HepG2 (cell line): ENCODE results near the gene MYPN. TPM values are rescaled to one million over a fixed set of nuclear protein-coding genes. Genes with fewer than 3 reads are reported as not detected.

Source experiments
- ATAC-seq: fragments of 200-7000 bp; cut with Tn5 transposase; 3 replicates; pipeline ENCODE4 v1.9.1; 2020; ENCODE audit warnings: mild to moderate bottlenecking, moderate library complexity
- BruUV-seq: library from RNA; stranded (reverse); fragments of 400-500 nt; replicated peaks from 2 replicates; lab custom pipeline; 2021; lab: Mats Ljungman, UMichigan
- CTCF ChIA-PET: fragments of 300-600 bp; formaldehyde crosslinking; extraction: SDS; loops from one replicate; lab custom pipeline; 2021; ENCODE audit warnings: low total read pairs, inconsistent platforms, low intra/inter-chr PET ratio; lab: Yijun Ruan, JAX
- POLR2A ChIA-PET: fragments of 350-600 bp; sonication (Branson Sonifier 250); formaldehyde crosslinking; loops from one replicate; lab custom pipeline; 2020; ENCODE audit warnings: antibody characterized with exemption, inconsistent platforms; lab: Yijun Ruan, JAX
- DNase-seq: peaks from one replicate; pipeline ENCODE4 v3.0.0-alpha.2; 2015; ENCODE audit warnings: low spot score
- FAIRE-seq: peaks from 3 replicates; lab custom pipeline; 2011; peaks lifted over from hg19 to GRCh38; lab: Jason Lieb, UNC
- H2AFZ ChIP-seq: one replicate; pipeline ENCODE4 v1.6.1; 2011; ENCODE audit warnings: low read length, inconsistent platforms
- H3K27ac ChIP-seq: fragments of 300-600 bp; 3 replicates; pipeline ENCODE4 v1.8.0; 2011; ENCODE audit warnings: mixed run types, mild to moderate bottlenecking, mixed read lengths, low read length, inconsistent platforms; ENCODE audit not compliant: insufficient read depth; ENCODE audit errors: extremely low read length
- H3K27me3 ChIP-seq, 2 experiments: fragments of 200-600 bp in 1 of 2; 2 replicates in 1 of 2; 3 replicates in 1 of 2; pipeline versions ENCODE4 v1.6.0 to v1.8.0; 2011; ENCODE audit warnings: low read length in 2 of 2, mild to moderate bottlenecking in 2 of 2, moderate library complexity in 2 of 2, inconsistent platforms in 1 of 2; ENCODE audit not compliant: insufficient read depth in 2 of 2, control insufficient read depth in 1 of 2
- H3K36me3 ChIP-seq, 2 experiments: fragments of 200-600 bp in 1 of 2; replicated peaks in 1 of 2; 2 replicates in 1 of 2; 3 replicates in 1 of 2; pipeline versions ENCODE4 v1.5.1 to v1.8.0; 2011; ENCODE audit warnings: low read length in 2 of 2, inconsistent platforms in 1 of 2; ENCODE audit not compliant: insufficient read depth in 2 of 2, control insufficient read depth in 1 of 2
- H3K4me1 ChIP-seq: 2 replicates; pipeline ENCODE4 v1.5.1; 2012; ENCODE audit warnings: low read length, inconsistent platforms; ENCODE audit not compliant: insufficient read depth
- H3K4me2 ChIP-seq: 2 replicates; pipeline ENCODE4 v1.6.0; 2011; ENCODE audit warnings: low read depth, low read length, inconsistent platforms
- H3K4me3 ChIP-seq, 3 experiments: fragments of 200-600 bp in 1 of 3; sonication (generic), shearing (Covaris generic) in 1 of 3; replicated peaks in 1 of 3; 2 replicates each; pipeline ENCODE4 v1.5.1; 2011 to 2016; ENCODE audit warnings: low read length in 3 of 3, inconsistent platforms in 2 of 3, low read depth in 2 of 3, mild to moderate bottlenecking in 2 of 3, control low read depth in 1 of 3, mixed read lengths in 1 of 3; ENCODE audit not compliant: insufficient read depth in 1 of 3
- H3K79me2 ChIP-seq: one replicate; pipeline ENCODE4 v1.6.1; 2011; ENCODE audit warnings: low read length, inconsistent platforms; ENCODE audit not compliant: insufficient read depth
- H3K9ac ChIP-seq: 2 replicates; pipeline ENCODE4 v1.6.0; 2011; ENCODE audit warnings: mild to moderate bottlenecking, low read depth, low read length, inconsistent platforms; ENCODE audit not compliant: insufficient read depth
- H3K9me3 ChIP-seq: 2 replicates; pipeline ENCODE4 v1.5.1; 2012; ENCODE audit warnings: mild to moderate bottlenecking, low read length
- H4K20me1 ChIP-seq: 2 replicates; pipeline ENCODE4 v1.6.0; 2011; ENCODE audit warnings: inconsistent platforms, mild to moderate bottlenecking, low read length, moderate library complexity; ENCODE audit not compliant: insufficient read depth
- CENPT ChIP-seq: sonication (generic); formaldehyde crosslinking; IDR thresholded peaks from 2 replicates; pipeline ENCODE4 v1.8.0; 2022; ENCODE audit warnings: low read depth, mild to moderate bottlenecking, moderate library complexity, missing genetic modification reagents
- KMT2B ChIP-seq: IDR thresholded peaks from 2 replicates; pipeline ENCODE4 v1.6.1; 2016; ENCODE audit warnings: missing genetic modification reagents, missing compliant biosample characterization
- MBD4 ChIP-seq: IDR thresholded peaks from 2 replicates; pipeline ENCODE4 v1.6.1; 2012; ENCODE audit warnings: low read length, inconsistent platforms, borderline replicate concordance
- SATB2 ChIP-seq: sonication (generic); formaldehyde crosslinking; IDR thresholded peaks from 2 replicates; pipeline ENCODE4 v1.5.0; 2020; ENCODE audit warnings: missing genetic modification reagents
- SIN3B ChIP-seq: fragments of 150-350 bp; IDR thresholded peaks from 2 replicates; pipeline ENCODE4 v1.6.1; 2014; ENCODE audit warnings: low read length
- SP1 ChIP-seq, 2 experiments: fragments of 450-650 bp in 1 of 2; sonication (generic) in 1 of 2; formaldehyde crosslinking in 1 of 2; IDR thresholded peaks; 2 replicates each; pipeline versions ENCODE4 v1.4.0 to v1.6.1; 2016 to 2020; ENCODE audit warnings: missing genetic modification reagents in 1 of 2
- TAF15 ChIP-seq: fragments of 200-400 bp; formaldehyde crosslinking; IDR thresholded peaks from one replicate; pipeline ENCODE4 v1.6.1; 2018; ENCODE audit warnings: mild to moderate bottlenecking, low read depth, low read length; ENCODE audit not compliant: poor library complexity, severe bottlenecking
- ZNF446 ChIP-seq: sonication (generic); formaldehyde crosslinking; IDR thresholded peaks from 2 replicates; pipeline ENCODE4 v1.5.0; 2020; ENCODE audit warnings: mild to moderate bottlenecking, missing genetic modification reagents
- ZSCAN20 ChIP-seq: sonication (generic); formaldehyde crosslinking; IDR thresholded peaks from 2 replicates; pipeline ENCODE4 v1.4.0; 2020; ENCODE audit warnings: missing genetic modification reagents, mild to moderate bottlenecking, borderline replicate concordance
- WGBS: methylation state at CpG from one replicate; pipeline ENCODE4 v1.1.6; 2017; ENCODE audit warnings: low lambda C conversion rate; 5-methylcytosine and 5-hydroxymethylcytosine counted together
- in situ Hi-C: cut with HindIII; loops from 2 replicates; pipeline ENCODE4 v1.10.0; 2017; ENCODE audit warnings: low pct_unique_long_range_greater_than_20kb; ENCODE audit not compliant: extremely low pct_ligation_motif_present
- intact Hi-C: fragments of 100-400 bp; cut with micrococcal nuclease; formaldehyde crosslinking; loops from one replicate; pipeline ENCODE4 v1.10.0; 2022; ENCODE audit not compliant: unreplicated experiment
- polyA plus RNA-seq, 8 experiments: library from polyadenylated mRNA; depleted of rRNA in 3 of 8; stranded (reverse) in 7 of 8; unstranded in 1 of 8; fragments of >200 nt; fragmentation: Illumina TruSeq in 4 of 8; extraction: Trizol in 4 of 8; gene quantifications; 2 replicates each; pipeline versions ENCODE4 v1.2.1 to v1.2.3, GENCODE V29; 2011 to 2016; ENCODE audit warnings: low read depth in 4 of 8, missing spikeins in 1 of 8, mixed read lengths in 1 of 8; ENCODE audit not compliant: insufficient read depth in 1 of 8
- total RNA-seq, 5 experiments: library from RNA; depleted of rRNA; stranded (reverse); fragments of >200 nt; fragmentation: Illumina TruSeq; extraction: Trizol; gene quantifications; 2 replicates each; pipeline ENCODE4 v1.2.3, GENCODE V29; 2016; ENCODE audit warnings: low read depth in 1 of 5
- TF ChIP-seq, protein P1 (sequence below): sonication (generic); formaldehyde crosslinking; IDR thresholded peaks from 2 replicates; pipeline ENCODE4 v1.8.0; 2022; ENCODE audit warnings: mild to moderate bottlenecking, missing genetic modification reagents
- TF ChIP-seq, protein P2 (sequence below): sonication (generic); formaldehyde crosslinking; conservative IDR thresholded peaks from 2 replicates; pipeline ENCODE4 v1.8.1; 2023; ENCODE audit warnings: missing genetic modification reagents
- TF ChIP-seq, protein P3 (sequence below): sonication (generic); formaldehyde crosslinking; IDR thresholded peaks from 2 replicates; pipeline ENCODE4 v1.4.0; 2020; ENCODE audit warnings: missing genetic modification reagents, borderline replicate concordance
- TF ChIP-seq, protein P4 (sequence below): sonication (generic); formaldehyde crosslinking; IDR thresholded peaks from 2 replicates; pipeline ENCODE4 v1.8.1; 2023; ENCODE audit warnings: mild to moderate bottlenecking, missing genetic modification reagents, borderline replicate concordance

MYPN gene
- total and polyA plus RNA-seq, 2 of the 13 experiments (the other 11 are each of a cell fraction or from before 2014, with no cell fraction given): not detected

DNA sequence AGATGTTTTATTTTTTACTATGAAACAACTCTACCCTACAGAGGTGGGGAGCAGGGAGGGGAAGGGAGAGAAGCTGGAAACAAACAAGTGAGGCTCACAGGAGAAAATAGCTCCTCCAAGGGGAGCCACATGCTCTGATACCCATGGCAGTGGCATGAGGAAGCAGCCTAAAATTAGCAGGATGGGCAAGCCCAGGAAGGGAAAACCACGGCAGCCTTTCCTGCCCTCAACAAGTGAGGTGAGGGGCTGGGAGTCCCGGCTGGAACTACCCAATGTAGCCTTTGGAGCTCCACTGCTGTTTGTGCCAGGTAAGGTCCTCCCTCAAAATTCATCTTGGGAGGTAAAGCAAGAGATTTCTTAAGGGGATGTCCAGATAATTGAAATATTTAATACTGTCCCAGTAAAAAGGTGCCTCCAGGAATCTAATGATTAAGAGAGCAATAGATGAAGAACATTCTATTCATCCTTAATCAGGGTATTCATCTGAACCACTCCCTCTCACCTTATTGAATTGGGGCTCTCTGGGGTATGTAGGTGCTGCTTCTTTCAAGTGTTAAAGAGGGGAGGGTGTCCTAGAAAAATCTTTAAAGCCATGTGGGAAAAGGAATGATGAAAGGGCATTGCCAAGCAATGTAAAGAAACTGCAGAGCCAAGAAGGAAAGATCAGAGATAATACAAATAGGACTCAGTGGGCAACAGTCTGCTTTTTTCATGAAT lies 21.4 kb upstream of the MYPN start:
- Histone ChIP-seq H3K36me3 (no peaks in the 10 kb centered on the region), H3K27ac (no peak overlapping the region), H3K4me3 (no peak overlapping the region), H3K4me2 (no peak overlapping the region), H3K79me2 (no peaks in the 10 kb centered on the region), H3K4me1 (no peaks in the 10 kb centered on the region), H3K9ac (no peak overlapping the region), H3K27me3 (peaks cover 0 to 4% of the 10 kb centered on the region in 2 experiments; a peak in 1 of 5 replicates), H3K9me3 (no peaks in the 10 kb centered on the region), H2AFZ (no peak overlapping the region), H4K20me1 (no peaks in the 10 kb centered on the region)
- FAIRE-seq (no peak), DNase-seq (no peak), ATAC-seq (no peak)
- ChIA-PET CTCF (no interaction called here), POLR2A (no interaction called here)
- BruUV-seq: no TSS peak
- 74% methylated on average over 2 of the region's 2 CpGs for WGBS
- in situ Hi-C loops (loop anchor here (10.0 kb wide), 1 partner anchor 117 kb away; no protein-coding TSS in a partner anchor), intact Hi-C loops (no loop called here)
- TF ChIP-seq CENPT (CRISPR knock-in tag) (no peak), ZNF446 (CRISPR knock-in tag) (no peak), TAF15 (no peak), SP1 (IDR thresholded peaks at IDR 0.05) (no peak), SP1 (CRISPR knock-in tag; IDR thresholded peaks at IDR 0.05) (no peak), KMT2B (CRISPR knock-in tag) (no peak), SIN3B (no peak), SATB2 (CRISPR knock-in tag) (no peak), ZSCAN20 (no peak), MBD4 (no peak)
- TF ChIP-seq, protein P1, sequence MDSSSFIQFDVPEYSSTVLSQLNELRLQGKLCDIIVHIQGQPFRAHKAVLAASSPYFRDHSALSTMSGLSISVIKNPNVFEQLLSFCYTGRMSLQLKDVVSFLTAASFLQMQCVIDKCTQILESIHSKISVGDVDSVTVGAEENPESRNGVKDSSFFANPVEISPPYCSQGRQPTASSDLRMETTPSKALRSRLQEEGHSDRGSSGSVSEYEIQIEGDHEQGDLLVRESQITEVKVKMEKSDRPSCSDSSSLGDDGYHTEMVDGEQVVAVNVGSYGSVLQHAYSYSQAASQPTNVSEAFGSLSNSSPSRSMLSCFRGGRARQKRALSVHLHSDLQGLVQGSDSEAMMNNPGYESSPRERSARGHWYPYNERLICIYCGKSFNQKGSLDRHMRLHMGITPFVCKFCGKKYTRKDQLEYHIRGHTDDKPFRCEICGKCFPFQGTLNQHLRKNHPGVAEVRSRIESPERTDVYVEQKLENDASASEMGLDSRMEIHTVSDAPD (CRISPR knock-in tag): no peak
- TF ChIP-seq, protein P2, sequence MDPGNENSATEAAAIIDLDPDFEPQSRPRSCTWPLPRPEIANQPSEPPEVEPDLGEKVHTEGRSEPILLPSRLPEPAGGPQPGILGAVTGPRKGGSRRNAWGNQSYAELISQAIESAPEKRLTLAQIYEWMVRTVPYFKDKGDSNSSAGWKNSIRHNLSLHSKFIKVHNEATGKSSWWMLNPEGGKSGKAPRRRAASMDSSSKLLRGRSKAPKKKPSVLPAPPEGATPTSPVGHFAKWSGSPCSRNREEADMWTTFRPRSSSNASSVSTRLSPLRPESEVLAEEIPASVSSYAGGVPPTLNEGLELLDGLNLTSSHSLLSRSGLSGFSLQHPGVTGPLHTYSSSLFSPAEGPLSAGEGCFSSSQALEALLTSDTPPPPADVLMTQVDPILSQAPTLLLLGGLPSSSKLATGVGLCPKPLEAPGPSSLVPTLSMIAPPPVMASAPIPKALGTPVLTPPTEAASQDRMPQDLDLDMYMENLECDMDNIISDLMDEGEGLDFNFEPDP: no peak
- TF ChIP-seq, protein P3, sequence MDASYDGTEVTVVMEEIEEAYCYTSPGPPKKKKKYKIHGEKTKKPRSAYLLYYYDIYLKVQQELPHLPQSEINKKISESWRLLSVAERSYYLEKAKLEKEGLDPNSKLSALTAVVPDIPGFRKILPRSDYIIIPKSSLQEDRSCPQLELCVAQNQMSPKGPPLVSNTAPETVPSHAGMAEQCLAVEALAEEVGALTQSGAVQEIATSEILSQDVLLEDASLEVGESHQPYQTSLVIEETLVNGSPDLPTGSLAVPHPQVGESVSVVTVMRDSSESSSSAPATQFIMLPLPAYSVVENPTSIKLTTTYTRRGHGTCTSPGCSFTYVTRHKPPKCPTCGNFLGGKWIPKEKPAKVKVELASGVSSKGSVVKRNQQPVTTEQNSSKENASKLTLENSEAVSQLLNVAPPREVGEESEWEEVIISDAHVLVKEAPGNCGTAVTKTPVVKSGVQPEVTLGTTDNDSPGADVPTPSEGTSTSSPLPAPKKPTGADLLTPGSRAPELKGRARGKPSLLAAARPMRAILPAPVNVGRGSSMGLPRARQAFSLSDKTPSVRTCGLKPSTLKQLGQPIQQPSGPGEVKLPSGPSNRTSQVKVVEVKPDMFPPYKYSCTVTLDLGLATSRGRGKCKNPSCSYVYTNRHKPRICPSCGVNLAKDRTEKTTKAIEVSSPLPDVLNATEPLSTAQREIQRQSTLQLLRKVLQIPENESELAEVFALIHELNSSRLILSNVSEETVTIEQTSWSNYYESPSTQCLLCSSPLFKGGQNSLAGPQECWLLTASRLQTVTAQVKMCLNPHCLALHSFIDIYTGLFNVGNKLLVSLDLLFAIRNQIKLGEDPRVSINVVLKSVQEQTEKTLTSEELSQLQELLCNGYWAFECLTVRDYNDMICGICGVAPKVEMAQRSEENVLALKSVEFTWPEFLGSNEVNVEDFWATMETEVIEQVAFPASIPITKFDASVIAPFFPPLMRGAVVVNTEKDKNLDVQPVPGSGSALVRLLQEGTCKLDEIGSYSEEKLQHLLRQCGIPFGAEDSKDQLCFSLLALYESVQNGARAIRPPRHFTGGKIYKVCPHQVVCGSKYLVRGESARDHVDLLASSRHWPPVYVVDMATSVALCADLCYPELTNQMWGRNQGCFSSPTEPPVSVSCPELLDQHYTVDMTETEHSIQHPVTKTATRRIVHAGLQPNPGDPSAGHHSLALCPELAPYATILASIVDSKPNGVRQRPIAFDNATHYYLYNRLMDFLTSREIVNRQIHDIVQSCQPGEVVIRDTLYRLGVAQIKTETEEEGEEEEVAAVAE (CRISPR knock-in tag): no peak
- TF ChIP-seq, protein P4, sequence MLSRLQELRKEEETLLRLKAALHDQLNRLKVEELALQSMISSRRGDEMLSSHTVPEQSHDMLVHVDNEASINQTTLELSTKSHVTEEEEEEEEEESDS: no peak
